SU-DHL-6 (cell line): ENCODE results near the gene TMEM245.

Source experiments
- H2AFZ ChIP-seq: fragments of 200-600 bp; sonication (generic); 2 replicates; pipeline ENCODE4 v1.6.1; 2014; ENCODE audit warnings: low read depth, mild to moderate bottlenecking, moderate library complexity, mixed read lengths, antibody characterized with exemption, low read length; ENCODE audit not compliant: severe bottlenecking
- H3F3A ChIP-seq: fragments of 200-600 bp; shearing (Covaris generic); 2 replicates; pipeline ENCODE4 v1.6.0; 2016; ENCODE audit warnings: antibody characterized with exemption, mild to moderate bottlenecking; ENCODE audit not compliant: insufficient read depth
- H3K27ac ChIP-seq: fragments of 200-600 bp; sonication (generic); 2 replicates; pipeline ENCODE4 v1.5.1; 2016; ENCODE audit warnings: low read depth, mild to moderate bottlenecking, low read length, moderate library complexity, mixed read lengths
- H3K27me3 ChIP-seq: fragments of 200-600 bp; sonication (generic), shearing (Covaris generic); 2 replicates; pipeline ENCODE4 v1.6.0; 2014; ENCODE audit warnings: mild to moderate bottlenecking, low read length
- H3K36me3 ChIP-seq: fragments of 200-600 bp; sonication (generic); 2 replicates; pipeline ENCODE4 v1.6.1; 2014; ENCODE audit warnings: mild to moderate bottlenecking, low read length, mixed read lengths
- H3K4me2 ChIP-seq: fragments of 300-600, 200-600 bp; shearing (Covaris generic), sonication (generic); 2 replicates; pipeline ENCODE4 v1.6.0; 2014; ENCODE audit warnings: low read length, low read depth, mild to moderate bottlenecking; ENCODE audit not compliant: poor library complexity, severe bottlenecking
- H3K4me3 ChIP-seq: fragments of 200-600 bp; sonication (generic); 2 replicates; pipeline ENCODE4 v1.5.1; 2014; ENCODE audit warnings: antibody characterized with exemption, low read length, mild to moderate bottlenecking, mixed read lengths; ENCODE audit not compliant: insufficient read depth, poor library complexity, severe bottlenecking
- H3K79me2 ChIP-seq: fragments of 200-600 bp; sonication (generic); 2 replicates; pipeline ENCODE4 v1.6.1; 2014; ENCODE audit warnings: mild to moderate bottlenecking, low read length, moderate library complexity; ENCODE audit not compliant: insufficient read depth
- H3K9ac ChIP-seq: fragments of 200-600 bp; sonication (generic); 2 replicates; pipeline ENCODE4 v1.7.0; 2014; ENCODE audit warnings: mild to moderate bottlenecking, low read length
- H3K9me2 ChIP-seq: fragments of 200-600 bp; sonication (generic); replicated peaks from 2 replicates; pipeline ENCODE4 v1.6.1; 2014; ENCODE audit warnings: low read length; ENCODE audit not compliant: insufficient read depth
- H3K9me3 ChIP-seq: fragments of 200-600 bp; sonication (generic); 2 replicates; pipeline ENCODE4 v1.6.1; 2014; ENCODE audit warnings: low read length, mixed read lengths; ENCODE audit not compliant: insufficient read depth
- H4K20me1 ChIP-seq: fragments of 200-600 bp; sonication (generic); 2 replicates; pipeline ENCODE4 v1.6.1; 2014; ENCODE audit warnings: low read depth, mild to moderate bottlenecking, antibody characterized with exemption, low read length, moderate library complexity, mixed read lengths
- EZH2phosphoT487 ChIP-seq: fragments of 200-600 bp; sonication (generic), shearing (Covaris generic); conservative IDR thresholded peaks from 2 replicates; pipeline ENCODE4 v1.6.1; 2018; ENCODE audit warnings: mild to moderate bottlenecking, antibody characterized with exemption, low read length, moderate library complexity, mixed read lengths
- TF ChIP-seq, protein P1 (sequence below): fragments of 200-600 bp; sonication (generic); IDR thresholded peaks from one replicate; pipeline ENCODE4 v1.5.1; 2017; ENCODE audit warnings: antibody characterized with exemption, mild to moderate bottlenecking, low read length, moderate library complexity; ENCODE audit not compliant: insufficient read depth, poor library complexity, severe bottlenecking

The TMEM245 gene

DNA sequence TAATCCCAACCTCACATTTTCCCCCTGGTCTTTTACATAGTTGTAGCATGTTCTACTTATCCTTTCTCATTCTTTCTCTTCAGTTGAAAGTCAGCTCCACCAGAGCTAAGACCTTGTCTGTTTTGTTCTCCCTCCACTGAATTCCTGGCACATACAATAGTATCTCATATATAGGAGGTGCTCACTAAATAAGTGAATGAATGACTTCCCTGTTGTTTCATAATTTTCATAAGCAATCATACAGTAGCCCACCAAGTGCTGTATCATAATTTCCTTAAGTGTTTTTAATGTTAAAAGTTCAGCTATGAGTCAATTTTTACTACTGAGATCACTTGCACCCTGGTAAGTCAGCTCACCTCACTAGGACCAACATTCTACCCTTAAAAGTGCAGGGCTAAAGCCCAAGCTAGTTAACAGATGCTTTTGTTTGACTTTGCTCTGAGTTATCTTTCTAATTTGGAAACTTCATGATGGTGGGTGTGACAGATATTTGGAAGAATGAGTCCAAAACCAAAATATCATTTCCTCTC, 27.6 kb downstream of the TMEM245 start:
- Histone ChIP-seq H3K4me2 (no peak overlapping the region), H3K9ac (no peak overlapping the region), H3K27ac (no peak overlapping the region), H3K36me3 (peaks cover 52% of the 10 kb centered on the region), H3K79me2 (peaks cover 40% of the 10 kb centered on the region), H3K4me3 (no peak overlapping the region), H3K9me3 (no peaks in the 10 kb centered on the region), H3K9me2 (no peaks in the 10 kb centered on the region), H3F3A (no peaks in the 10 kb centered on the region), H3K27me3 (no peaks in the 10 kb centered on the region), H4K20me1 (peaks cover 10% of the 10 kb centered on the region; the same call in 1 of the 2 replicates), H2AFZ (no peak overlapping the region)
- TF ChIP-seq, protein P1, sequence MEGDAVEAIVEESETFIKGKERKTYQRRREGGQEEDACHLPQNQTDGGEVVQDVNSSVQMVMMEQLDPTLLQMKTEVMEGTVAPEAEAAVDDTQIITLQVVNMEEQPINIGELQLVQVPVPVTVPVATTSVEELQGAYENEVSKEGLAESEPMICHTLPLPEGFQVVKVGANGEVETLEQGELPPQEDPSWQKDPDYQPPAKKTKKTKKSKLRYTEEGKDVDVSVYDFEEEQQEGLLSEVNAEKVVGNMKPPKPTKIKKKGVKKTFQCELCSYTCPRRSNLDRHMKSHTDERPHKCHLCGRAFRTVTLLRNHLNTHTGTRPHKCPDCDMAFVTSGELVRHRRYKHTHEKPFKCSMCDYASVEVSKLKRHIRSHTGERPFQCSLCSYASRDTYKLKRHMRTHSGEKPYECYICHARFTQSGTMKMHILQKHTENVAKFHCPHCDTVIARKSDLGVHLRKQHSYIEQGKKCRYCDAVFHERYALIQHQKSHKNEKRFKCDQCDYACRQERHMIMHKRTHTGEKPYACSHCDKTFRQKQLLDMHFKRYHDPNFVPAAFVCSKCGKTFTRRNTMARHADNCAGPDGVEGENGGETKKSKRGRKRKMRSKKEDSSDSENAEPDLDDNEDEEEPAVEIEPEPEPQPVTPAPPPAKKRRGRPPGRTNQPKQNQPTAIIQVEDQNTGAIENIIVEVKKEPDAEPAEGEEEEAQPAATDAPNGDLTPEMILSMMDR, result no peak
- TF ChIP-seq EZH2phosphoT487, result no peak

- Histone ChIP-seq H2AFZ (no peak overlapping the region), H3K4me2 (no peak overlapping the region), H3K9me3 (no peaks in the 10 kb centered on the region), H3K4me3 (no peak overlapping the region), H3K79me2 (peaks cover 10% of the 10 kb centered on the region; the same call in 1 of the 2 replicates), H3F3A (0 out of 2 replicates have a peak, but pooled peaks cover 3% of the 10 kb centered on the region), H3K27me3 (no peaks in the 10 kb centered on the region), H4K20me1 (no peaks in the 10 kb centered on the region), H3K9me2 (no peaks in the 10 kb centered on the region), H3K9ac (no peak overlapping the region), H3K27ac (no peak overlapping the region), H3K36me3 (peaks cover 71% of the 10 kb centered on the region)
- TF ChIP-seq, protein P1, result no peak
- TF ChIP-seq EZH2phosphoT487, result no peak
Observed at GRCh38 chr9:109088221-109088620, 31.5 kb downstream of the TMEM245 start.

GRCh38 chr9:109087795-109088194, 32.0 kb downstream of the TMEM245 start:
- Histone ChIP-seq H3K27me3 (no peaks in the 10 kb centered on the region), H4K20me1 (no peaks in the 10 kb centered on the region), H3F3A (0 out of 2 replicates have a peak, but pooled peaks cover 3% of the 10 kb centered on the region), H3K4me2 (no peak overlapping the region), H3K9me2 (no peaks in the 10 kb centered on the region), H3K9me3 (no peaks in the 10 kb centered on the region), H3K36me3 (peaks cover 70% of the 10 kb centered on the region), H3K27ac (no peak overlapping the region), H3K79me2 (peaks cover 8% of the 10 kb centered on the region; the same call in 1 of the 2 replicates), H3K4me3 (no peak overlapping the region), H2AFZ (no peak overlapping the region), H3K9ac (no peak overlapping the region)
- no peak for TF ChIP-seq EZH2phosphoT487
- TF ChIP-seq, protein P1, result no peak
